ENCODE measurements around the gene UQCR11. TPM values are rescaled to one million over a fixed set of nuclear protein-coding genes. Genes with fewer than 3 reads are reported as not detected.
"Not testable (repeated sequence)": the region's sequence is repeated elsewhere in the genome, so short reads cannot be mapped to it uniquely, and the experiment has no call there.

Gene UQCR11
- total RNA-seq, 2 donors from 2014 or later: 32.7 to 51.9 TPM

GRCh38 chr19:1644070-1644469 lies 38.8 kb upstream of the UQCR11 start:
- ATAC-seq (ENCODE audit: insufficient number of reproducible peaks, low FRiP score, low read depth) (no peak), DNase-seq (ENCODE audit: low spot score) (no peak)
- H3K36me3 ChIP-seq: no peaks in the 10 kb centered on the region
- no peaks in the 10 kb centered on the region for H3K27me3 ChIP-seq (replicated peaks; ENCODE audit: insufficient read depth)
- H3K27ac ChIP-seq: no peak overlapping the region
- H3K4me1 ChIP-seq (ENCODE audit: control insufficient read depth in 1 of 2, low read depth in 2 of 2): no peaks in the 10 kb centered on the region
- H3K9me3 ChIP-seq: no peaks in the 10 kb centered on the region
- no peak for TF ChIP-seq CTCF (IDR thresholded peaks at IDR 0.05)
- no peak overlapping the region for H3K4me3 ChIP-seq

GRCh38 chr19:1640893-1641448 lies 35.7 kb upstream of the UQCR11 start:
- not testable (repeated sequence) for H3K4me1 ChIP-seq (ENCODE audit: control insufficient read depth in 1 of 2, low read depth in 2 of 2); H3K4me3 ChIP-seq; H3K9me3 ChIP-seq; H3K27ac ChIP-seq; H3K27me3 ChIP-seq (replicated peaks; ENCODE audit: insufficient read depth); H3K36me3 ChIP-seq; ATAC-seq (ENCODE audit: insufficient number of reproducible peaks, low FRiP score, low read depth); DNase-seq (ENCODE audit: low spot score)

GRCh38 chr19:1636325-1637236 lies 31.3 kb upstream of the UQCR11 start:
- peaks cover 4% of the 10 kb centered on the region for H3K36me3 ChIP-seq

GRCh38 chr19:1634938-1635243 lies 29.6 kb upstream of the UQCR11 start:
- Histone ChIP-seq H3K4me3 (no peak overlapping the region), H3K36me3 (peaks cover 4% of the 10 kb centered on the region), H3K9me3 (no peaks in the 10 kb centered on the region), H3K4me1 (ENCODE audit: control insufficient read depth in 1 of 2, low read depth in 2 of 2) (no peaks in the 10 kb centered on the region), H3K27me3 (replicated peaks; ENCODE audit: insufficient read depth) (no peaks in the 10 kb centered on the region), H3K27ac (no peak overlapping the region)
- no peak for ATAC-seq (ENCODE audit: insufficient number of reproducible peaks, low FRiP score, low read depth)
- TF ChIP-seq CTCF (IDR thresholded peaks at IDR 0.05): no peak
- no peak for DNase-seq (ENCODE audit: low spot score)

More at GRCh38 chr19:1636325-1637236, 31.3 kb upstream of the UQCR11 start:
- H3K4me3 ChIP-seq: no peak overlapping the region
- no peaks in the 10 kb centered on the region for H3K4me1 ChIP-seq (ENCODE audit: control insufficient read depth in 1 of 2, low read depth in 2 of 2)
- no peak overlapping the region for H3K27ac ChIP-seq
- no peaks in the 10 kb centered on the region for H3K27me3 ChIP-seq (replicated peaks; ENCODE audit: insufficient read depth)
- no peaks in the 10 kb centered on the region for H3K9me3 ChIP-seq
- TF ChIP-seq CTCF (IDR thresholded peaks at IDR 0.05): no peak
- ATAC-seq (ENCODE audit: insufficient number of reproducible peaks, low FRiP score, low read depth) (no peak), DNase-seq (ENCODE audit: low spot score) (no peak)

- Histone ChIP-seq H3K27me3 (replicated peaks; ENCODE audit: insufficient read depth) (no peaks in the 10 kb centered on the region), H3K9me3 (no peaks in the 10 kb centered on the region), H3K27ac (no peak overlapping the region), H3K36me3 (peaks cover 4% of the 10 kb centered on the region), H3K4me3 (no peak overlapping the region), H3K4me1 (ENCODE audit: control insufficient read depth in 1 of 2, low read depth in 2 of 2) (no peaks in the 10 kb centered on the region)
- no peak for ATAC-seq (ENCODE audit: insufficient number of reproducible peaks, low FRiP score, low read depth)
- no peak for TF ChIP-seq CTCF (IDR thresholded peaks at IDR 0.05)
- no peak for DNase-seq (ENCODE audit: low spot score)
Measured at GRCh38 chr19:1634242-1634937, 29.1 kb upstream of the UQCR11 start.

Measured in thoracic aorta (tissue), 2 donors.